ENCODE data around the gene GKAP1.

Gene GKAP1

GRCh38 chr9:83707768-83708514 is 109.6 kb downstream of the GKAP1 start, which contains the start of gene UBQLN1 (continued):
- TF ChIP-seq ZNF341 (tag by site-specific recombination; IDR thresholded peaks at IDR 0.05; ENCODE audit: low read depth) (peak; percentile 95), ZNF843 (tag by site-specific recombination; IDR thresholded peaks at IDR 0.05) (0 out of 2 replicates have a peak, but pooled peaks have one; percentile 47), TRIM28 (IDR thresholded peaks at IDR 0.05; ENCODE audit: borderline replicate concordance, low read length) (0 out of 2 replicates have a peak, but pooled peaks have one; percentile 8), ZNF571 (tag by site-specific recombination; IDR thresholded peaks at IDR 0.05) (no peak), ZSCAN23 (tag by site-specific recombination; IDR thresholded peaks at IDR 0.05) (no peak), ZNF112 (tag by site-specific recombination; IDR thresholded peaks at IDR 0.05) (no peak), KLF10 (tag by site-specific recombination; IDR thresholded peaks at IDR 0.05) (no peak), ZBTB17 (tag by site-specific recombination; IDR thresholded peaks at IDR 0.05) (peak; percentile 91), ZNF76 (tag by site-specific recombination; IDR thresholded peaks at IDR 0.05; ENCODE audit: borderline replicate concordance, low read depth) (peak; percentile 97), ZNF16 (tag by site-specific recombination; IDR thresholded peaks at IDR 0.05; ENCODE audit: low read depth) (no peak), ZNF621 (tag by site-specific recombination; IDR thresholded peaks at IDR 0.05) (no peak), ZNF792 (tag by site-specific recombination; IDR thresholded peaks at IDR 0.05) (0 out of 2 replicates have a peak, but pooled peaks have one; percentile 51), ZFP3 (tag by site-specific recombination; IDR thresholded peaks at IDR 0.05; ENCODE audit: low read depth) (no peak), BCL11A (tag by site-specific recombination; IDR thresholded peaks at IDR 0.05; ENCODE audit: low read depth) (no peak), ZNF133 (tag by site-specific recombination; IDR thresholded peaks at IDR 0.05) (no peak), ZNF416 (tag by site-specific recombination; IDR thresholded peaks at IDR 0.05) (no peak), ZNF623 (tag by site-specific recombination; IDR thresholded peaks at IDR 0.05) (0 out of 2 replicates have a peak, but pooled peaks have one; percentile 8), ZNF10 (tag by site-specific recombination; IDR thresholded peaks at IDR 0.05) (no peak; the same call in 1 of the 2 replicates), ZNF266 (tag by site-specific recombination; IDR thresholded peaks at IDR 0.05; ENCODE audit: low read depth) (no peak), PRDM1 (tag by site-specific recombination; IDR thresholded peaks at IDR 0.05) (peak; percentile 87), ZNF777 (tag by site-specific recombination; IDR thresholded peaks at IDR 0.05; ENCODE audit: borderline replicate concordance) (no peak), GLI2 (tag by site-specific recombination; IDR thresholded peaks at IDR 0.05; ENCODE audit: borderline replicate concordance, low read depth) (no peak), OVOL3 (tag by site-specific recombination; IDR thresholded peaks at IDR 0.05) (peak; percentile 57; the same call in 1 of the 2 replicates), ZNF335 (tag by site-specific recombination; conservative IDR thresholded peaks at IDR 0.05) (peak; percentile 91), SP3 (tag by site-specific recombination; IDR thresholded peaks at IDR 0.05) (peak; percentile 48), KLF16 (tag by site-specific recombination; IDR thresholded peaks at IDR 0.05) (peak; percentile 13), PRDM4 (tag by site-specific recombination; IDR thresholded peaks at IDR 0.05) (no peak), ZNF529 (tag by site-specific recombination; IDR thresholded peaks at IDR 0.05; ENCODE audit: insufficient replicate concordance) (no peak), ZNF658 (tag by site-specific recombination; IDR thresholded peaks at IDR 0.05) (no peak), TCF7L2 (IDR thresholded peaks at IDR 0.05; ENCODE audit: borderline replicate concordance, low read depth, low read length) (no peak), ZNF202 (tag by site-specific recombination; IDR thresholded peaks at IDR 0.05; ENCODE audit: borderline replicate concordance) (no peak), MZF1 (tag by site-specific recombination; IDR thresholded peaks at IDR 0.05; ENCODE audit: borderline replicate concordance) (no peak)
- TF ChIP-seq, protein P1, sequence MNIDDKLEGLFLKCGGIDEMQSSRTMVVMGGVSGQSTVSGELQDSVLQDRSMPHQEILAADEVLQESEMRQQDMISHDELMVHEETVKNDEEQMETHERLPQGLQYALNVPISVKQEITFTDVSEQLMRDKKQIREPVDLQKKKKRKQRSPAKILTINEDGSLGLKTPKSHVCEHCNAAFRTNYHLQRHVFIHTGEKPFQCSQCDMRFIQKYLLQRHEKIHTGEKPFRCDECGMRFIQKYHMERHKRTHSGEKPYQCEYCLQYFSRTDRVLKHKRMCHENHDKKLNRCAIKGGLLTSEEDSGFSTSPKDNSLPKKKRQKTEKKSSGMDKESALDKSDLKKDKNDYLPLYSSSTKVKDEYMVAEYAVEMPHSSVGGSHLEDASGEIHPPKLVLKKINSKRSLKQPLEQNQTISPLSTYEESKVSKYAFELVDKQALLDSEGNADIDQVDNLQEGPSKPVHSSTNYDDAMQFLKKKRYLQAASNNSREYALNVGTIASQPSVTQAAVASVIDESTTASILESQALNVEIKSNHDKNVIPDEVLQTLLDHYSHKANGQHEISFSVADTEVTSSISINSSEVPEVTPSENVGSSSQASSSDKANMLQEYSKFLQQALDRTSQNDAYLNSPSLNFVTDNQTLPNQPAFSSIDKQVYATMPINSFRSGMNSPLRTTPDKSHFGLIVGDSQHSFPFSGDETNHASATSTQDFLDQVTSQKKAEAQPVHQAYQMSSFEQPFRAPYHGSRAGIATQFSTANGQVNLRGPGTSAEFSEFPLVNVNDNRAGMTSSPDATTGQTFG (tag by site-specific recombination; IDR thresholded peaks at IDR 0.05; ENCODE audit: borderline replicate concordance) = no peak
- TF ChIP-seq, protein P2, sequence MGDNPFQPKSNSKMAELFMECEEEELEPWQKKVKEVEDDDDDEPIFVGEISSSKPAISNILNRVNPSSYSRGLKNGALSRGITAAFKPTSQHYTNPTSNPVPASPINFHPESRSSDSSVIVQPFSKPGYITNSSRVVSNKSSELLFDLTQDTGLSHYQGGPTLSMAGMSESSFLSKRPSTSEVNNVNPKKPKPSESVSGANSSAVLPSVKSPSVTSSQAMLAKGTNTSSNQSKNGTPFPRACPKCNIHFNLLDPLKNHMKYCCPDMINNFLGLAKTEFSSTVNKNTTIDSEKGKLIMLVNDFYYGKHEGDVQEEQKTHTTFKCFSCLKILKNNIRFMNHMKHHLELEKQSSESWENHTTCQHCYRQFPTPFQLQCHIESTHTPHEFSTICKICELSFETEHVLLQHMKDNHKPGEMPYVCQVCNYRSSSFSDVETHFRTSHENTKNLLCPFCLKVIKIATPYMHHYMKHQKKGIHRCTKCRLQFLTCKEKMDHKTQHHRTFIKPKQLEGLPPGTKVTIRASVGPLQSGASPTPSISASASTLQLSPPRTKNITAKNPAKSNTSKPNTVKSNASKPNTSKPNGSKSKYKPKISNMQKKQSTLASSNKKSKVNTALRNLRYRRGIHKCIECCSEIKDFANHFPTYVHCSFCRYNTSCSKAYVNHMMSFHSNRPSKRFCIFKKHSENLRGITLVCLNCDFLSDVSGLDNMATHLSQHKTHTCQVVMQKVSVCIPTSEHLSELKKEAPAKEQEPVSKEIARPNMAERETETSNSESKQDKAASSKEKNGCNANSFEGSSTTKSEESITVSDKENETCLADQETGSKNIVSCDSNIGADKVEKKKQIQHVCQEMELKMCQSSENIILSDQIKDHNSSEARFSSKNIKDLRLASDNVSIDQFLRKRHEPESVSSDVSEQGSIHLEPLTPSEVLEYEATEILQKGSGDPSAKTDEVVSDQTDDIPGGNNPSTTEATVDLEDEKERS (tag by site-specific recombination; IDR thresholded peaks at IDR 0.05) = no peak

All from HEK293 (cell line).